HepG2 (cell line): ENCODE data around the gene ZBP1. TPM values are rescaled to one million over a fixed set of nuclear protein-coding genes. Genes with fewer than 3 reads are reported as not detected.

ENCODE experiments used
- ARID2 ChIP-seq: sonication (generic); formaldehyde crosslinking; IDR thresholded peaks from 2 replicates; pipeline ENCODE4 v1.8.1; 2022; ENCODE audit warnings: mild to moderate bottlenecking, missing genetic modification reagents, borderline replicate concordance
- GATAD1 ChIP-seq: IDR thresholded peaks from 2 replicates; pipeline ENCODE4 v1.6.1; 2016; ENCODE audit warnings: missing genetic modification reagents, missing compliant biosample characterization
- HCFC1 ChIP-seq: fragments of 150-350 bp; IDR thresholded peaks from 2 replicates; pipeline ENCODE4 v1.6.1; 2014; ENCODE audit warnings: low read depth, low read length
- JARID2 ChIP-seq: sonication (generic); formaldehyde crosslinking; IDR thresholded peaks from 2 replicates; pipeline ENCODE4 v1.8.1; 2023; ENCODE audit warnings: missing genetic modification reagents, inconsistent platforms; ENCODE audit not compliant: insufficient replicate concordance
- JDP2 ChIP-seq: sonication (generic); formaldehyde crosslinking; IDR thresholded peaks from 2 replicates; pipeline ENCODE4 v1.8.1; 2022; ENCODE audit warnings: missing genetic modification reagents, borderline replicate concordance
- KLF16 ChIP-seq, 2 experiments: sonication (generic) in 1 of 2; formaldehyde crosslinking in 1 of 2; IDR thresholded peaks; 2 replicates each; pipeline versions ENCODE4 v1.6.1 to v1.8.0; 2016 to 2023; ENCODE audit warnings: missing genetic modification reagents in 2 of 2, missing compliant biosample characterization in 1 of 2
- MBNL3 ChIP-seq: fragments of 250-450 bp; sonication (Bioruptor Pico); conservative IDR thresholded peaks from 2 replicates; pipeline ENCODE4 v1.8.0; 2022; ENCODE audit warnings: mild to moderate bottlenecking, inconsistent platforms
- NCOA5 ChIP-seq: sonication (generic); formaldehyde crosslinking; IDR thresholded peaks from 2 replicates; pipeline ENCODE4 v1.4.0; 2020; ENCODE audit warnings: missing genetic modification reagents
- NFKBIZ ChIP-seq: IDR thresholded peaks from 2 replicates; pipeline ENCODE4 v1.6.1; 2018; ENCODE audit warnings: missing genetic modification reagents, missing compliant biosample characterization
- NFYB ChIP-seq: sonication (generic); formaldehyde crosslinking; IDR thresholded peaks from 2 replicates; pipeline ENCODE4 v1.4.0; 2020; ENCODE audit warnings: missing genetic modification reagents
- NFYC ChIP-seq: IDR thresholded peaks from 2 replicates; pipeline ENCODE4 v1.6.1; 2016; ENCODE audit warnings: missing genetic modification reagents, missing compliant biosample characterization
- NR2C2 ChIP-seq: sonication (generic); formaldehyde crosslinking; IDR thresholded peaks from 2 replicates; pipeline ENCODE4 v1.4.0; 2020; ENCODE audit warnings: missing genetic modification reagents, mild to moderate bottlenecking, moderate library complexity, borderline replicate concordance
- NR2F6 ChIP-seq, 2 experiments: IDR thresholded peaks; 2 replicates each; pipeline ENCODE4 v1.6.1; 2016; ENCODE audit warnings: antibody characterized with exemption in 1 of 2, mild to moderate bottlenecking in 1 of 2
- PHF20 ChIP-seq: sonication (generic); formaldehyde crosslinking; IDR thresholded peaks from 2 replicates; pipeline ENCODE4 v1.5.0; 2020; ENCODE audit warnings: mild to moderate bottlenecking, missing genetic modification reagents
- PRPF4 ChIP-seq: fragments of 200-400 bp; formaldehyde crosslinking; IDR thresholded peaks from 2 replicates; pipeline ENCODE4 v1.6.1; 2016; ENCODE audit warnings: low read length, low read depth; ENCODE audit not compliant: poor library complexity, severe bottlenecking
- ZBTB20 ChIP-seq: sonication (generic); formaldehyde crosslinking; IDR thresholded peaks from 2 replicates; pipeline ENCODE4 v1.8.1; 2023; ENCODE audit warnings: missing genetic modification reagents, low read depth, mild to moderate bottlenecking, borderline replicate concordance
- ZFP41 ChIP-seq: sonication (generic); formaldehyde crosslinking; IDR thresholded peaks from 2 replicates; pipeline ENCODE4 v1.4.0; 2020; ENCODE audit warnings: mild to moderate bottlenecking, missing genetic modification reagents, borderline replicate concordance
- ZNF530 ChIP-seq: sonication (generic); formaldehyde crosslinking; IDR thresholded peaks from 2 replicates; pipeline ENCODE4 v1.5.0; 2020; ENCODE audit warnings: low read depth, mild to moderate bottlenecking, missing genetic modification reagents
- ZNF703 ChIP-seq: sonication (generic); formaldehyde crosslinking; IDR thresholded peaks from 2 replicates; pipeline ENCODE4 v1.5.1; 2020; ENCODE audit warnings: missing genetic modification reagents, mild to moderate bottlenecking, moderate library complexity, borderline replicate concordance
- ZSCAN29 ChIP-seq: sonication (generic); formaldehyde crosslinking; conservative IDR thresholded peaks from 2 replicates; pipeline ENCODE4 v1.4.0; 2020; ENCODE audit warnings: mild to moderate bottlenecking, missing genetic modification reagents
- polyA plus RNA-seq, 8 experiments: library from polyadenylated mRNA; depleted of rRNA in 3 of 8; stranded (reverse) in 7 of 8; unstranded in 1 of 8; fragments of >200 nt; fragmentation: Illumina TruSeq in 4 of 8; extraction: Trizol in 4 of 8; gene quantifications; 2 replicates each; pipeline versions ENCODE4 v1.2.1 to v1.2.3, GENCODE V29; 2011 to 2016; ENCODE audit warnings: low read depth in 4 of 8, missing spikeins in 1 of 8, mixed read lengths in 1 of 8; ENCODE audit not compliant: insufficient read depth in 1 of 8
- total RNA-seq, 5 experiments: library from RNA; depleted of rRNA; stranded (reverse); fragments of >200 nt; fragmentation: Illumina TruSeq; extraction: Trizol; gene quantifications; 2 replicates each; pipeline ENCODE4 v1.2.3, GENCODE V29; 2016; ENCODE audit warnings: low read depth in 1 of 5
- TF ChIP-seq, protein P1 (sequence below): sonication (generic); formaldehyde crosslinking; IDR thresholded peaks from 2 replicates; pipeline ENCODE4 v1.8.0; 2022; ENCODE audit warnings: mild to moderate bottlenecking, missing genetic modification reagents, borderline replicate concordance
- TF ChIP-seq, protein P2 (sequence below): sonication (generic); formaldehyde crosslinking; IDR thresholded peaks from 2 replicates; pipeline ENCODE4 v1.8.1; 2023; ENCODE audit warnings: mild to moderate bottlenecking, moderate library complexity, missing genetic modification reagents
- TF ChIP-seq, protein P3 (sequence below): sonication (generic); formaldehyde crosslinking; IDR thresholded peaks from 2 replicates; pipeline ENCODE4 v1.4.0; 2020; ENCODE audit warnings: missing genetic modification reagents, borderline replicate concordance
- TF ChIP-seq, protein P4 (sequence below): sonication (generic); formaldehyde crosslinking; IDR thresholded peaks from 2 replicates; pipeline ENCODE4 v1.5.1; 2020; ENCODE audit warnings: missing genetic modification reagents, mild to moderate bottlenecking, borderline replicate concordance

Gene ZBP1
- total and polyA plus RNA-seq, 2 of the 13 experiments (the other 11 are each of a cell fraction or from before 2014, with no cell fraction given): not detected

- no peak for TF ChIP-seq NFKBIZ (CRISPR knock-in tag)
- TF ChIP-seq GATAD1 (CRISPR knock-in tag): no peak
- no peak for TF ChIP-seq NFYC (CRISPR knock-in tag)
- TF ChIP-seq KLF16 (CRISPR knock-in tag; IDR thresholded peaks at IDR 0.05): no peak
- TF ChIP-seq JDP2: no peak
- no peak for TF ChIP-seq ZFP41 (CRISPR knock-in tag)
- no peak for TF ChIP-seq ZNF703 (CRISPR knock-in tag)
- TF ChIP-seq NCOA5: no peak
- no peak for TF ChIP-seq MBNL3 (CRISPR knock-in tag)
- TF ChIP-seq ZBTB20 (CRISPR knock-in tag): peak; percentile 47; the same call in 1 of the 2 replicates
- TF ChIP-seq, protein P1, sequence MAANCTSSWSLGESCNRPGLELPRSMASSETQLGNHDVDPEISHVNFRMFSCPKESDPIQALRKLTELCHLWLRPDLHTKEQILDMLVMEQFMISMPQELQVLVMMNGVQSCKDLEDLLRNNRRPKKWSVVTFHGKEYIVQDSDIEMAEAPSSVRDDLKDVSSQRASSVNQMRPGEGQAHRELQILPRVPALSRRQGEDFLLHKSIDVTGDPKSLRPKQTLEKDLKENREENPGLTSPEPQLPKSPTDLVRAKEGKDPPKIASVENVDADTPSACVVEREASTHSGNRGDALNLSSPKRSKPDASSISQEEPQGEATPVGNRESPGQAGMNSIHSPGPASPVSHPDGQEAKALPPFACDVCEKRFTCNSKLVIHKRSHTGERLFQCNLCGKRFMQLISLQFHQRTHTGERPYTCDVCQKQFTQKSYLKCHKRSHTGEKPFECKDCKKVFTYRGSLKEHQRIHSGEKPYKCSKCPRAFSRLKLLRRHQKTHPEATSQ (CRISPR knock-in tag): no peak
- TF ChIP-seq NR2F6 (IDR thresholded peaks at IDR 0.05): no peak
- TF ChIP-seq NR2F6 (CRISPR knock-in tag; IDR thresholded peaks at IDR 0.05): no peak
- 0 out of 2 replicates have a peak, but pooled peaks have one; percentile 6 for TF ChIP-seq HCFC1
- TF ChIP-seq, protein P2, sequence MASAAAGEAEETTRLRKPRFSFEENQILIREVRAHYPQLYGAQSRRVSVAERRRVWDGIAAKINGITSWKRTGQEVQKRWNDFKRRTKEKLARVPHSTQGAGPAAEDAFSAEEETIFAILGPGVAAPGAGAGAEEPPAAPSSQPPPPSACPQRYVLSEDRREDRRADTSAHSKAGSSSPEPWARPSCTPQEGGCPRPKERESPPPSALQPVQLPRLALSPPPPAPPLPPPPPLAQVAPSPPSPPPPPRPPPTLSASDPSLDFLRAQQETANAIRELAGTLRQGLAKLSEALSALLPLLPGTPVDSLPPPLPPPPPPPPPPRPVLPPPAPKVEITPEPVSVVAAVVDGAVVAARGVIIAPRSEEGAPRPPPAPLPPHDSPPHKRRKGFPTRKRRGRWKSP (CRISPR knock-in tag): no peak
- no peak for TF ChIP-seq JARID2
- TF ChIP-seq ZSCAN29 (CRISPR knock-in tag): no peak
- TF ChIP-seq, protein P3, sequence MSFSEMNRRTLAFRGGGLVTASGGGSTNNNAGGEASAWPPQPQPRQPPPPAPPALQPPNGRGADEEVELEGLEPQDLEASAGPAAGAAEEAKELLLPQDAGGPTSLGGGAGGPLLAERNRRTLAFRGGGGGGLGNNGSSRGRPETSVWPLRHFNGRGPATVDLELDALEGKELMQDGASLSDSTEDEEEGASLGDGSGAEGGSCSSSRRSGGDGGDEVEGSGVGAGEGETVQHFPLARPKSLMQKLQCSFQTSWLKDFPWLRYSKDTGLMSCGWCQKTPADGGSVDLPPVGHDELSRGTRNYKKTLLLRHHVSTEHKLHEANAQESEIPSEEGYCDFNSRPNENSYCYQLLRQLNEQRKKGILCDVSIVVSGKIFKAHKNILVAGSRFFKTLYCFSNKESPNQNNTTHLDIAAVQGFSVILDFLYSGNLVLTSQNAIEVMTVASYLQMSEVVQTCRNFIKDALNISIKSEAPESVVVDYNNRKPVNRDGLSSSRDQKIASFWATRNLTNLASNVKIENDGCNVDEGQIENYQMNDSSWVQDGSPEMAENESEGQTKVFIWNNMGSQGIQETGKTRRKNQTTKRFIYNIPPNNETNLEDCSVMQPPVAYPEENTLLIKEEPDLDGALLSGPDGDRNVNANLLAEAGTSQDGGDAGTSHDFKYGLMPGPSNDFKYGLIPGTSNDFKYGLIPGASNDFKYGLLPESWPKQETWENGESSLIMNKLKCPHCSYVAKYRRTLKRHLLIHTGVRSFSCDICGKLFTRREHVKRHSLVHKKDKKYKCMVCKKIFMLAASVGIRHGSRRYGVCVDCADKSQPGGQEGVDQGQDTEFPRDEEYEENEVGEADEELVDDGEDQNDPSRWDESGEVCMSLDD: no peak
- no peak for TF ChIP-seq PHF20 (CRISPR knock-in tag)
- no peak for TF ChIP-seq NFYB
- no peak for TF ChIP-seq PRPF4
- TF ChIP-seq NR2C2 (CRISPR knock-in tag): no peak
- TF ChIP-seq, protein P4, sequence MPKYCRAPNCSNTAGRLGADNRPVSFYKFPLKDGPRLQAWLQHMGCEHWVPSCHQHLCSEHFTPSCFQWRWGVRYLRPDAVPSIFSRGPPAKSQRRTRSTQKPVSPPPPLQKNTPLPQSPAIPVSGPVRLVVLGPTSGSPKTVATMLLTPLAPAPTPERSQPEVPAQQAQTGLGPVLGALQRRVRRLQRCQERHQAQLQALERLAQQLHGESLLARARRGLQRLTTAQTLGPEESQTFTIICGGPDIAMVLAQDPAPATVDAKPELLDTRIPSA (CRISPR knock-in tag): no peak
- no peak for TF ChIP-seq ARID2
- no peak for TF ChIP-seq ZNF530
These were observed 37.6 kb upstream of the ZBP1 start (continued) for GRCh38 chr20:57657535-57658446.
